ENCODE measurements around the gene DERL3. TPM values are rescaled to one million over a fixed set of nuclear protein-coding genes. Genes with fewer than 3 reads are reported as not detected.

Gene DERL3
- total RNA-seq, 1 donor from 2014 or later, result 13.8 TPM

- Mint-ChIP-seq H3K4me3 (peak overlapping the region; percentile 88), H3K4me1 (ENCODE audit: low read depth) (peaks cover 21% of the 10 kb centered on the region), H3K27me3 (ENCODE audit: insufficient read depth) (peaks cover 4% of the 10 kb centered on the region), H3K27ac (peak overlapping the region; percentile 75), H3K9me3 (no peaks in the 10 kb centered on the region), H3K36me3 (ENCODE audit: low read depth) (no peaks in the 10 kb centered on the region)
- intact Hi-C loops (cut with micrococcal nuclease), result loop anchor here (5.0 kb wide), 1 partner anchor 54 kb away; no protein-coding TSS in a partner anchor
- no peak for DNase-seq (ENCODE audit: low spot score)
Observed at GRCh38 chr22:23858484-23858815, 19.6 kb upstream of the DERL3 start.

- Mint-ChIP-seq H3K27ac (peak within 1 kb of the TSS; percentile 75), H3K36me3 (ENCODE audit: low read depth) (no peaks in the 10 kb centered on the region), H3K27me3 (ENCODE audit: insufficient read depth) (peaks cover 4% of the 10 kb centered on the region), H3K9me3 (no peaks in the 10 kb centered on the region), H3K4me1 (ENCODE audit: low read depth) (peaks cover 21% of the 10 kb centered on the region), H3K4me3 (peak within 1 kb of the TSS; percentile 88)
- peak; percentile 93 for DNase-seq (ENCODE audit: low spot score)
- intact Hi-C loops (cut with micrococcal nuclease), result loop anchor here (2.0 to 5.0 kb wide), 4 partner anchors 19 to 71 kb away; partner anchors contain the start of genes DERL3, MIF and SMARCB1
Observed at GRCh38 chr22:23857606-23858483, 19.0 kb upstream of the DERL3 start, which contains the start of gene SLC2A11. SLC2A11 (plus strand) TSS chr22:23857875; CDS start chr22:23858000, 125 bp downstream.

- intact Hi-C loops (cut with micrococcal nuclease), result loop anchor here (2.0 to 5.0 kb wide), 4 partner anchors 18 to 70 kb away; partner anchors contain the start of genes DERL3, MIF and SMARCB1
- H3K36me3 Mint-ChIP-seq (ENCODE audit: low read depth), result no peaks in the 10 kb centered on the region
- peak overlapping the region; percentile 31 for H3K27ac Mint-ChIP-seq
- H3K4me3 Mint-ChIP-seq, result peak overlapping the region; percentile 88
- peaks cover 4% of the 10 kb centered on the region for H3K27me3 Mint-ChIP-seq (ENCODE audit: insufficient read depth)
- H3K9me3 Mint-ChIP-seq, result no peaks in the 10 kb centered on the region
- DNase-seq (ENCODE audit: low spot score), result no peak
- H3K4me1 Mint-ChIP-seq (ENCODE audit: low read depth), result peaks cover 21% of the 10 kb centered on the region
Observed at GRCh38 chr22:23856721-23857605, 18.2 kb upstream of the DERL3 start.

- no peak for DNase-seq (ENCODE audit: low spot score)
- intact Hi-C loops (cut with micrococcal nuclease), result loop anchor here (5.0 kb wide), 1 partner anchor 458 kb away; no protein-coding TSS in a partner anchor
- no peaks in the 10 kb centered on the region for H3K4me1 Mint-ChIP-seq (ENCODE audit: low read depth)
- no peak overlapping the region for H3K27ac Mint-ChIP-seq
- H3K4me3 Mint-ChIP-seq, result no peak overlapping the region
- no peaks in the 10 kb centered on the region for H3K9me3 Mint-ChIP-seq
- H3K27me3 Mint-ChIP-seq (ENCODE audit: insufficient read depth), result peaks cover 8% of the 10 kb centered on the region
- H3K36me3 Mint-ChIP-seq (ENCODE audit: low read depth), result no peaks in the 10 kb centered on the region
Observed at GRCh38 chr22:23850136-23850611, 11.4 kb upstream of the DERL3 start.

- intact Hi-C loops (cut with micrococcal nuclease), result loop anchor here (1.0 to 5.0 kb wide), 3 partner anchors 81 to 457 kb away; no protein-coding TSS in a partner anchor
- H3K4me1 Mint-ChIP-seq (ENCODE audit: low read depth), result no peaks in the 10 kb centered on the region
- no peak overlapping the region for H3K27ac Mint-ChIP-seq
- H3K9me3 Mint-ChIP-seq, result no peaks in the 10 kb centered on the region
- H3K4me3 Mint-ChIP-seq, result no peak overlapping the region
- peaks cover 8% of the 10 kb centered on the region for H3K27me3 Mint-ChIP-seq (ENCODE audit: insufficient read depth)
- no peaks in the 10 kb centered on the region for H3K36me3 Mint-ChIP-seq (ENCODE audit: low read depth)
- peak; percentile 82 for DNase-seq (ENCODE audit: low spot score)
Observed at GRCh38 chr22:23849009-23850006, 10.5 kb upstream of the DERL3 start.

GRCh38 chr22:23847991-23848864, 9.4 kb upstream of the DERL3 start:
- intact Hi-C loops (cut with micrococcal nuclease), result no loop called here
- no peak for DNase-seq (ENCODE audit: low spot score)
- Mint-ChIP-seq H3K36me3 (ENCODE audit: low read depth) (no peaks in the 10 kb centered on the region), H3K27me3 (ENCODE audit: insufficient read depth) (peaks cover 8% of the 10 kb centered on the region), H3K4me3 (no peak overlapping the region), H3K27ac (no peak overlapping the region), H3K9me3 (no peaks in the 10 kb centered on the region), H3K4me1 (ENCODE audit: low read depth) (no peaks in the 10 kb centered on the region)

GRCh38 chr22:23847310-23847920, 8.6 kb upstream of the DERL3 start:
- intact Hi-C loops (cut with micrococcal nuclease), result no loop called here
- Mint-ChIP-seq H3K36me3 (ENCODE audit: low read depth) (no peaks in the 10 kb centered on the region), H3K27me3 (ENCODE audit: insufficient read depth) (peaks cover 8% of the 10 kb centered on the region), H3K27ac (no peak overlapping the region), H3K4me3 (no peak overlapping the region), H3K4me1 (ENCODE audit: low read depth) (no peaks in the 10 kb centered on the region), H3K9me3 (no peaks in the 10 kb centered on the region)
- no peak for DNase-seq (ENCODE audit: low spot score)

GRCh38 chr22:23846081-23846469, 7.3 kb upstream of the DERL3 start:
- no peaks in the 10 kb centered on the region for H3K4me1 Mint-ChIP-seq (ENCODE audit: low read depth)
- intact Hi-C loops (cut with micrococcal nuclease), result no loop called here
- H3K27me3 Mint-ChIP-seq (ENCODE audit: insufficient read depth), result peaks cover 6% of the 10 kb centered on the region
- no peak overlapping the region for H3K4me3 Mint-ChIP-seq
- H3K9me3 Mint-ChIP-seq, result no peaks in the 10 kb centered on the region
- no peak for DNase-seq (ENCODE audit: low spot score)
- no peaks in the 10 kb centered on the region for H3K36me3 Mint-ChIP-seq (ENCODE audit: low read depth)
- H3K27ac Mint-ChIP-seq, result no peak overlapping the region

GRCh38 chr22:23845265-23846080, 6.7 kb upstream of the DERL3 start:
- Mint-ChIP-seq H3K27me3 (ENCODE audit: insufficient read depth) (peaks cover 8% of the 10 kb centered on the region), H3K27ac (no peak overlapping the region), H3K4me3 (no peak overlapping the region), H3K4me1 (ENCODE audit: low read depth) (no peaks in the 10 kb centered on the region), H3K9me3 (no peaks in the 10 kb centered on the region), H3K36me3 (ENCODE audit: low read depth) (no peaks in the 10 kb centered on the region)
- DNase-seq (ENCODE audit: low spot score), result no peak
- intact Hi-C loops (cut with micrococcal nuclease), result no loop called here

GRCh38 chr22:23844739-23845202, 6.0 kb upstream of the DERL3 start:
- Mint-ChIP-seq H3K4me3 (no peak overlapping the region), H3K4me1 (ENCODE audit: low read depth) (peaks cover 4% of the 10 kb centered on the region), H3K27ac (peak overlapping the region; percentile 18), H3K27me3 (ENCODE audit: insufficient read depth) (peaks cover 3% of the 10 kb centered on the region), H3K9me3 (no peaks in the 10 kb centered on the region), H3K36me3 (ENCODE audit: low read depth) (no peaks in the 10 kb centered on the region)
- intact Hi-C loops (cut with micrococcal nuclease), result no loop called here
- no peak for DNase-seq (ENCODE audit: low spot score)
